NCI-H2081 treated with DMSO at 0.1 percent for 48 hours (cell line): ENCODE results near the gene RAD17.
"Not testable (repeated sequence)": the region's sequence is repeated elsewhere in the genome, so short reads cannot be mapped to it uniquely, and the experiment has no call there.

Source experiments
- DNase-seq: peaks from one replicate; lab custom pipeline; 2025; lab: John Stamatoyannopoulos, UW

The RAD17 gene

GRCh38 chr5:69369340-69370121, at the start of gene RAD17, which contains the start of the genes AK6 and TAF9:
RAD17 (plus strand) TSS chr5:69369818; CDS start chr5:69372209, 2,391 bp downstream.
AK6 (minus strand) TSS chr5:69369520; CDS start chr5:69369490, 30 bp downstream.
TAF9 (minus strand) TSS chr5:69369520; CDS start chr5:69365737, 3,783 bp downstream.
- DNase-seq, result peak; percentile 19

- DNase-seq, result no peak
Observed at GRCh38 chr5:69326365-69326764, 43.3 kb upstream of the RAD17 start.

- no peak for DNase-seq
Observed at GRCh38 chr5:69329905-69330489, 39.6 kb upstream of the RAD17 start.

- DNase-seq, result no peak
Observed at GRCh38 chr5:69331528-69332445, 37.8 kb upstream of the RAD17 start.

DNA sequence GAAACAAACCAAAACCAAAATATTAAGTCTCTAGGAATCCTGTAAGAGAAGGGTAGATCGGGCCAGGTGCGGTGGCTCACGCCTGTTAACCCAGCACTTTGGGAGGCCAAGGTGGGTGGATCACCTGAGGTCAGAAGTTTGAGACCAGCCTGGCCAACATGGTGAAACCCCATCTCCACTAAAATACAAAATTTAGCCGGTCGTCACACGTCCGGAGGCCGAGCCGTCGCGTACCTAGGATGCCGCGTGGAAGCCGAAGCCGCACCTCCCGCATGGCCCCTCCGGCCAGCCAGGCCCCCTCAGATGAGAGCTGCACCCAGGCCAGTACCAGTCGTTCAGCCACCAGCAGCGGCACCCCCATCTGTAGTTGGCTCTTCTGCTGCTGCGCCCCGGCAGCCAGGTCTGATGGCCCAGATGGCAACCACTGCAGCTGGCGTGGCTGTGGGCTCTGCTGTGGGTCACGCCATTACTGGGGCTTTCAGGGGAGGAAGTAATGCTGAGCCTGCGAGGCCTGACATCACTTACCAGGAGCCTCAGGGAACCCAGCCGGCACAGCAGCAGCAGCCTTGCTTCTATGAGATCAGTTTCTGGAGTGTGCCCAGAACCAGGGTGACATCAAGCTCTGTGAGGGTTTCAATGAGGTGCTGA, 35.8 kb upstream of the RAD17 start:
- not testable (repeated sequence) for DNase-seq

GRCh38 chr5:69334793-69335268, 34.8 kb upstream of the RAD17 start:
- DNase-seq, result no peak

- no peak for DNase-seq
Observed at GRCh38 chr5:69335341-69335935, 34.2 kb upstream of the RAD17 start.

GRCh38 chr5:69341520-69342161, 28.0 kb upstream of the RAD17 start:
- DNase-seq, result no peak

GRCh38 chr5:69343083-69343482, 26.5 kb upstream of the RAD17 start:
- DNase-seq, result no peak

DNA sequence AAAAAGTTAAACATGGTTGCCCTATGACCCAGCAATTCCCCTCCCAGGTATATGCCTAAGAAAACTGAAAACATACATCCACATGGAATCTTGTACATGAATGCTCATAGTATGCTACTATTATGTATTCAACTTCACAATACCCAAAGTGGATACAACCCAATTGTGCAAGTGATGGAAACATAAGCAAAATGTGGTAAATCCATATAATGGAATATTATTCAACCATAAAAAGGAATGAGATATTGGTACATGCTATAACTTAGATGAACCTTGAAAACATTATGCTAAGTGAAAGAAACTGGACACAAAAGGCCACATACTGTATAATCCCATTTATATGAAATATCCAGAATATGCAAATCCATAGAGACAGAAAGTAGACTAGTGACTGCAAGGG, 19.0 kb upstream of the RAD17 start:
- DNase-seq, result no peak

- DNase-seq, result no peak
Observed at GRCh38 chr5:69359699-69360098, 9.9 kb upstream of the RAD17 start.

- DNase-seq, result no peak
Observed at GRCh38 chr5:69360442-69360841, 9.2 kb upstream of the RAD17 start.

DNA sequence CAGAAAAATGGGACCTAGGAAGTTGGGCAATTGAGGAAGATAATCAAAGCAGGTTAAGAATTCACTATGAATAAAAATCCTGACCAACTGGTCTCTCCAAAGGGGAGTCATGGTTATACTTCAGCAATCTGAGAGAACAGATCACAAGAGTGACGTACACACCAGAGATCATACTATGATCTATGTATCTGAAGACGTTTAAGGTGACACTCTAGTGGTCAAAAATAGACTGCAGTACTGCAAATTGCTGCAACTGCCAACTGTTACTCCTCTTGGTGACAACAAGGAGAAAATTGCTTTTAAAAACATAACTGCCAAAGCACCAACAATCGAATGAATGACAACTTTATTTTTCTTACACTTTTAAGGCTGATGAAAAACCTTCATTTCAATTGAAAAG, 5.2 kb upstream of the RAD17 start:
- no peak for DNase-seq

- no peak for DNase-seq
Observed at GRCh38 chr5:69364850-69365249, 4.8 kb upstream of the RAD17 start.

DNA sequence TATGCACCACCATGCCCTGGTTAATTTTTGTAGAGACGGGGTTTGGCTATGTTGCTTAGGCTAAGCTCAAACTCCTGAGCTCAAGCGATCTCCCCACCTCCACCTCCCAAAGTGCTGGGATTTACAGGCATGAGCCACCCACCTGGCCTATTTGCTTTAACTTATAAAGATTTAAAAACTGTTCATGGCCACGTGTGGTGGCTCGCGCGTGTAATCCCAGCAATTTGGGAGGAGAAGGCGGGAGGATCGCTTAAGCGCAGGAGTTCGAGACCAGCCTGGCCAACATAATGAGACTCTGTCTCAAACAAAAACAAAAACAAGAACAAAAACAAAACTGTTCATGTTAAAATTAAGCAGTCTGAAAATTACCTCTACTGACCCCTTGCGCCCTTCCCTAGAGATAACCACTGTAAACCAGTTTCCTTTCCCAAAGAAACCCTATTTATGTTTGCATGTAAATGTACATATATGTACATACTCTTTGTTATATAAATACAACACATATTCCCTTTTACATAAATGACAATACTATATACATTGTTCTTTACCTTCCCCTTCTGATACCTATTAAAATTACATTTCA, 1.8 kb upstream of the RAD17 start:
- no peak for DNase-seq

- no peak for DNase-seq
Observed at GRCh38 chr5:69368458-69369339, 919 bp upstream of the RAD17 start.

GRCh38 chr5:69370335-69370734, 717 bp downstream of the RAD17 start:
- not testable (repeated sequence) for DNase-seq

DNA sequence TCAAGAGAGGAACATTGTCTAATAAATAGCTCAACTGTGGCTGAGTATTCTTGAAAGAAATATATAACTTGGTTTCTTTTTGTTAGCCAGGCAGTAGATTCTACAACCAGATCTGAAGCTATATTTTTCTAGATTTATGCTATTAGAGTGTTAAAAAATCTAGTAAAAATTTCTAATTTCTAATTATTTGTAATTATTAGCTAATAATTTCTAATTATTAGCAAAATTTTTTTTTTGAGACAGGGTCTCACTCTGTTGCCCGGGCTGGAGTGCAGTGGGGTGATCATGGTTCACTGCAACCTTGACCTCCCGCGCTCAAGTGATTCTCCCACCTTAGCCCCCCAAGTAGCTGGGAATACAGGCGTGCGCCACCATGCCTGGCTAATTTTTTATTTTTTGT, 2.8 kb downstream of the RAD17 start:
- no peak for DNase-seq

DNA sequence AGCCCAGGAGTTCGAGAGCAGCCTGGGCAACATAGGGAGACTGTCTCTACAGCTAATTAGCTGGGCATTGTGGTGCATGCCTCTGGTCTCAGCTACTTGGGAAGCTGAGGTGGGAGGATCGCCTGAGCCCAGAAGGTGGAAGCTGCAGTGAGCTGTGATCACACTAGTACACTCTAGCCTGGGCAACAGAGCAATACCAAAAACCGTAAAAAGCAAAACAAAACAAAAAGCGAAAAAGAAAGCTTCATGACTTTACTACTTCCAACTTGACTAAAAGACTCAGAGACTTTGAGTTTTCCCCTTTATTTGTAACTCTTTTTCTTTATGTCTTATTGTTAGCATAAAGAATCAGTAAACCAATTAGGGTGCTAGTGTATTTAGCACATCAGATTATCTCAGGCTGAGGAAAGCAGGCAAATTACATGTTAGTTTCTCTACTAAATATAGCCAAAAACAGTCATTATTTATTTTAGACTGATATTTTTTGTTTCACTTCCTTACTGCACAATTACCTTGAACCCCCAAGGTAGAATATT, 5.4 kb downstream of the RAD17 start:
- no peak for DNase-seq
